WERI-Rb-1 (cell line): ENCODE results near the gene ZBTB8A.
"Not testable (repeated sequence)": the region's sequence is repeated elsewhere in the genome, so short reads cannot be mapped to it uniquely, and the experiment has no call there.

ENCODE experiments used
- DNase-seq: peaks from one replicate; pipeline ENCODE4 v3.0.0-alpha.2; 2020
- H3K27ac ChIP-seq: fragments of 250-450 bp; sonication (Bioruptor Pico); 2 replicates; pipeline ENCODE4 v1.5.1; 2020; ENCODE audit warnings: mild to moderate bottlenecking, moderate library complexity
- H3K27me3 ChIP-seq: fragments of 250-450 bp; sonication (Bioruptor Pico); 2 replicates; pipeline ENCODE4 v1.5.1; 2021; ENCODE audit warnings: mild to moderate bottlenecking, low read depth, moderate library complexity; ENCODE audit not compliant: insufficient read depth, severe bottlenecking
- H3K36me3 ChIP-seq: fragments of 250-450 bp; sonication (Bioruptor Pico); 2 replicates; pipeline ENCODE4 v1.5.1; 2020; ENCODE audit warnings: mild to moderate bottlenecking, moderate library complexity
- H3K4me3 ChIP-seq: 2 replicates; pipeline ENCODE4 v1.5.1; 2011; ENCODE audit warnings: low read depth, mild to moderate bottlenecking, control low read depth, low read length
- H3K9me3 ChIP-seq: fragments of 250-450 bp; sonication (Bioruptor Pico); 2 replicates; pipeline ENCODE4 v1.5.1; 2021; ENCODE audit warnings: mild to moderate bottlenecking, moderate library complexity; ENCODE audit not compliant: severe bottlenecking
- CTCF ChIP-seq: IDR thresholded peaks from 2 replicates; pipeline ENCODE4 v1.5.1; 2011; ENCODE audit warnings: low read depth, mild to moderate bottlenecking, control low read depth, inconsistent platforms, low read length

The ZBTB8A gene

GRCh38 chr1:32636914-32637645, 97.9 kb downstream of the ZBTB8A start:
- Histone ChIP-seq H3K27me3 (no peaks in the 10 kb centered on the region), H3K4me3 (no peak overlapping the region)
- TF ChIP-seq CTCF = no peak

GRCh38 chr1:32639489-32640075, 100.4 kb downstream of the ZBTB8A start:
- Histone ChIP-seq H3K36me3 (no peaks in the 10 kb centered on the region; the same call in 1 of the 2 replicates), H3K27me3 (no peaks in the 10 kb centered on the region), H3K27ac (no peak overlapping the region), H3K9me3 (no peaks in the 10 kb centered on the region), H3K4me3 (no peak overlapping the region)
- TF ChIP-seq CTCF = no peak
- DNase-seq = no peak

More at GRCh38 chr1:32636914-32637645, 97.9 kb downstream of the ZBTB8A start:
- H3K36me3 ChIP-seq = peaks cover 18% of the 10 kb centered on the region
- no peak overlapping the region for H3K27ac ChIP-seq
- no peaks in the 10 kb centered on the region for H3K9me3 ChIP-seq
- no peak for DNase-seq

GRCh38 chr1:32642292-32642827, 103.1 kb downstream of the ZBTB8A start:
- not testable (repeated sequence) for H3K27ac ChIP-seq, H3K36me3 ChIP-seq, DNase-seq, H3K4me3 ChIP-seq, H3K27me3 ChIP-seq, H3K9me3 ChIP-seq

GRCh38 chr1:32644426-32644825, 105.2 kb downstream of the ZBTB8A start:
- H3K27me3 ChIP-seq = no peaks in the 10 kb centered on the region
- H3K27ac ChIP-seq = no peak overlapping the region
- DNase-seq = no peak
- TF ChIP-seq CTCF = no peak
- no peaks in the 10 kb centered on the region for H3K9me3 ChIP-seq
- H3K36me3 ChIP-seq = no peaks in the 10 kb centered on the region; the same call in none of the 2 replicates
- no peak overlapping the region for H3K4me3 ChIP-seq

- Histone ChIP-seq H3K4me3 (no peak overlapping the region), H3K36me3 (peaks cover 14% of the 10 kb centered on the region), H3K27ac (no peak overlapping the region), H3K27me3 (no peaks in the 10 kb centered on the region), H3K9me3 (no peaks in the 10 kb centered on the region)
- no peak for DNase-seq
- TF ChIP-seq CTCF = no peak
These were observed 108.3 kb downstream of the ZBTB8A start for GRCh38 chr1:32647308-32648134.
